Suprapubic skin (tissue), 4 donors: Measurements from ENCODE around the gene CYP2S1. TPM values are rescaled to one million over a fixed set of nuclear protein-coding genes. Genes with fewer than 3 reads are reported as not detected.
A peak's percentile ranks its signal among the peaks of the same experiment; 100 is the strongest.
"Not testable (repeated sequence)": the region's sequence is repeated elsewhere in the genome, so short reads cannot be mapped to it uniquely, and the experiment has no call there.

Source experiments
- DNase-seq, 2 donors: peaks; one replicate each; pipeline ENCODE4 v3.0.0-alpha.2; 2019; ENCODE audit warnings: low spot score in 2 of 2
- H3K27ac ChIP-seq: fragments of 200-600 bp; sonication (generic); one replicate; pipeline ENCODE4 v1.5.1; 2019
- H3K27me3 ChIP-seq: fragments of 200-600 bp; sonication (generic); one replicate; pipeline ENCODE4 v1.5.1; 2019
- H3K36me3 ChIP-seq: fragments of 200-600 bp; sonication (generic); one replicate; pipeline ENCODE4 v1.5.1; 2019
- H3K4me1 ChIP-seq: fragments of 200-600 bp; sonication (generic); one replicate; pipeline ENCODE4 v1.5.1; 2019
- H3K4me3 ChIP-seq: fragments of 200-600 bp; sonication (generic); one replicate; pipeline ENCODE4 v1.5.1; 2019; ENCODE audit warnings: mild to moderate bottlenecking
- H3K9me3 ChIP-seq: fragments of 200-600 bp; sonication (generic); one replicate; pipeline ENCODE4 v1.5.1; 2019
- CTCF ChIP-seq, 2 donors: fragments of 200-600 bp in 1 of 2; fragments of 450-650 bp in 1 of 2; sonication (generic) in 1 of 2; IDR thresholded peaks; one replicate each; pipeline ENCODE4 v1.5.1; 2016 to 2019; ENCODE audit warnings: antibody characterized with exemption in 2 of 2, mild to moderate bottlenecking in 1 of 2, moderate library complexity in 1 of 2
- EP300 ChIP-seq: sonication (generic); formaldehyde crosslinking; IDR thresholded peaks from one replicate; pipeline ENCODE4 v1.6.1; 2017; ENCODE audit warnings: antibody characterized with exemption
- POLR2A ChIP-seq, 2 donors: fragments of 450-650 bp; IDR thresholded peaks; one replicate each; pipeline ENCODE4 v1.6.1; 2017; ENCODE audit warnings: antibody characterized with exemption in 2 of 2, mild to moderate bottlenecking in 2 of 2, moderate library complexity in 2 of 2
- POLR2AphosphoS5 ChIP-seq, 3 donors: sonication (generic); formaldehyde crosslinking; IDR thresholded peaks; one replicate each; pipeline ENCODE4 v1.6.1; 2017; ENCODE audit warnings: antibody characterized with exemption in 3 of 3
- WGBS: methylation state at CpG from one replicate; pipeline ENCODE4 v1.1.5; 2018; 5-methylcytosine and 5-hydroxymethylcytosine counted together
- total RNA-seq, 4 donors: library from RNA; depleted of rRNA; stranded (reverse); fragments of >200 nt; gene quantifications; one replicate each; pipeline ENCODE4 v1.1.0, GENCODE V29; 2016

The CYP2S1 gene
- total RNA-seq, 4 donors from 2014 or later: 1.8 to 6.5 (median 2.5) TPM

- 53% methylated on average over 26 of the region's 29 CpGs for WGBS
- Histone ChIP-seq H3K36me3 (peaks cover 13% of the 10 kb centered on the region), H3K27ac (peak overlapping the region; percentile 83), H3K4me3 (peak overlapping the region; percentile 51), H3K27me3 (no peaks in the 10 kb centered on the region), H3K4me1 (peaks cover 56% of the 10 kb centered on the region), H3K9me3 (no peaks in the 10 kb centered on the region)
- TF ChIP-seq EP300: no peak
- TF ChIP-seq CTCF (IDR thresholded peaks at IDR 0.05): no peak
- TF ChIP-seq POLR2A (IDR thresholded peaks at IDR 0.05): no peak
- peak in 1 of 3 donors; percentile 30 for TF ChIP-seq POLR2AphosphoS5 (IDR thresholded peaks at IDR 0.05)
- peak in 1 of 2 donors; percentile 90 for DNase-seq
Measured at GRCh38 chr19:41225238-41226052, 32.4 kb downstream of the CYP2S1 start.

GRCh38 chr19:41226053-41226873 lies 33.2 kb downstream of the CYP2S1 start:
- Histone ChIP-seq H3K9me3 (no peaks in the 10 kb centered on the region), H3K27me3 (no peaks in the 10 kb centered on the region), H3K4me1 (peaks cover 47% of the 10 kb centered on the region), H3K36me3 (peaks cover 12% of the 10 kb centered on the region), H3K27ac (peak overlapping the region; percentile 83), H3K4me3 (peak overlapping the region; percentile 51)
- no peak for TF ChIP-seq POLR2AphosphoS5 (IDR thresholded peaks at IDR 0.05)
- no peak for TF ChIP-seq POLR2A (IDR thresholded peaks at IDR 0.05)
- TF ChIP-seq EP300: no peak
- TF ChIP-seq CTCF (IDR thresholded peaks at IDR 0.05): no peak
- peak in 1 of 2 donors; percentile 85 for DNase-seq
- WGBS: 10% methylated on average over 17 of the region's 67 CpGs

GRCh38 chr19:41226874-41227390 lies 33.9 kb downstream of the CYP2S1 start:
- no peak for DNase-seq
- Histone ChIP-seq H3K27ac (peak overlapping the region; percentile 83), H3K9me3 (no peaks in the 10 kb centered on the region), H3K27me3 (no peaks in the 10 kb centered on the region), H3K36me3 (peaks cover 6% of the 10 kb centered on the region), H3K4me1 (peaks cover 41% of the 10 kb centered on the region), H3K4me3 (peak overlapping the region; percentile 51)
- no peak for TF ChIP-seq CTCF (IDR thresholded peaks at IDR 0.05)
- TF ChIP-seq POLR2A (IDR thresholded peaks at IDR 0.05): no peak
- TF ChIP-seq EP300: no peak
- TF ChIP-seq POLR2AphosphoS5 (IDR thresholded peaks at IDR 0.05): no peak
- 68% methylated on average over 9 of the region's 9 CpGs for WGBS

- Histone ChIP-seq H3K4me1 (peaks cover 32% of the 10 kb centered on the region), H3K27me3 (no peaks in the 10 kb centered on the region), H3K27ac (no peak overlapping the region), H3K4me3 (no peak overlapping the region), H3K36me3 (peaks cover 3% of the 10 kb centered on the region), H3K9me3 (no peaks in the 10 kb centered on the region)
- WGBS: 65% methylated on average over 3 of the region's 3 CpGs
- DNase-seq: no peak
- no peak for TF ChIP-seq POLR2AphosphoS5 (IDR thresholded peaks at IDR 0.05)
- TF ChIP-seq CTCF (IDR thresholded peaks at IDR 0.05): no peak
- TF ChIP-seq POLR2A (IDR thresholded peaks at IDR 0.05): no peak
- no peak for TF ChIP-seq EP300
Measured at GRCh38 chr19:41228486-41228885, 35.5 kb downstream of the CYP2S1 start.

- not testable (repeated sequence) for DNase-seq, H3K4me3 ChIP-seq, H3K27me3 ChIP-seq, H3K9me3 ChIP-seq, H3K27ac ChIP-seq, H3K36me3 ChIP-seq
- H3K4me1 ChIP-seq: peaks cover 24% of the 10 kb centered on the region
- 83% methylated on average over 5 of the region's 5 CpGs for WGBS
Measured at GRCh38 chr19:41229338-41229737, 36.3 kb downstream of the CYP2S1 start.
